PC-3 (cell line): ENCODE measurements around the gene ABHD14A.

Source experiments
- EZH2 ChIP-seq: fragments of 300-600 bp; sonication (generic); IDR thresholded peaks from one replicate; pipeline ENCODE4 v1.6.1; 2017; ENCODE audit warnings: antibody characterized with exemption, mild to moderate bottlenecking, low read length; ENCODE audit not compliant: unreplicated experiment
- TF ChIP-seq, protein P1 (sequence below): fragments of 300-600 bp; sonication (generic); conservative IDR thresholded peaks from 2 replicates; pipeline ENCODE4 v1.5.1; 2017; ENCODE audit warnings: antibody characterized with exemption, low read depth, mild to moderate bottlenecking, low read length

DNA sequence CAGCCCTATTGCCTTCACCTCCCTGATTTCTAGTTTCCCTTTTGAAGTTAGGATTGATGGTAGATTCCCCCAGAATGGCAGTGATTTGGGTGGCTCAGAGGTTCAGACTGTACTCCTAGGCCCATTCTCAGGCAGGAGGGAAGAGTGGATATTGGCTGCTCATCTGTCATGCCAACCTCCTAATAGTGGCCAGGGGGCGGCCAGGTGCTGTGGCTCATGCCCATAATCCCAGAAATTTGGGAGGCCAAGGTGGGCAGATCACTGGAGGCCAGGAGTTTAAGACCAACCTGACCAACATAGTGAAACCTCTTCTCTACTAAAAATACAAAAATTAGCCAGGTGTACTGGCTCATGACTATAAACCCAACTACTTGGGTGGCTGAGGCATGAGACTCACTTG is 44.4 kb upstream of the ABHD14A start:
- TF ChIP-seq, protein P1, sequence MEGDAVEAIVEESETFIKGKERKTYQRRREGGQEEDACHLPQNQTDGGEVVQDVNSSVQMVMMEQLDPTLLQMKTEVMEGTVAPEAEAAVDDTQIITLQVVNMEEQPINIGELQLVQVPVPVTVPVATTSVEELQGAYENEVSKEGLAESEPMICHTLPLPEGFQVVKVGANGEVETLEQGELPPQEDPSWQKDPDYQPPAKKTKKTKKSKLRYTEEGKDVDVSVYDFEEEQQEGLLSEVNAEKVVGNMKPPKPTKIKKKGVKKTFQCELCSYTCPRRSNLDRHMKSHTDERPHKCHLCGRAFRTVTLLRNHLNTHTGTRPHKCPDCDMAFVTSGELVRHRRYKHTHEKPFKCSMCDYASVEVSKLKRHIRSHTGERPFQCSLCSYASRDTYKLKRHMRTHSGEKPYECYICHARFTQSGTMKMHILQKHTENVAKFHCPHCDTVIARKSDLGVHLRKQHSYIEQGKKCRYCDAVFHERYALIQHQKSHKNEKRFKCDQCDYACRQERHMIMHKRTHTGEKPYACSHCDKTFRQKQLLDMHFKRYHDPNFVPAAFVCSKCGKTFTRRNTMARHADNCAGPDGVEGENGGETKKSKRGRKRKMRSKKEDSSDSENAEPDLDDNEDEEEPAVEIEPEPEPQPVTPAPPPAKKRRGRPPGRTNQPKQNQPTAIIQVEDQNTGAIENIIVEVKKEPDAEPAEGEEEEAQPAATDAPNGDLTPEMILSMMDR: no peak
- no peak for TF ChIP-seq EZH2
